Uterus (tissue), 2 donors: Measurements from ENCODE around the gene NECTIN2.
"Not testable (repeated sequence)": the region's sequence is repeated elsewhere in the genome, so short reads cannot be mapped to it uniquely, and the experiment has no call there.

Source experiments
- CTCF ChIP-seq, 4 experiments: fragments of 200-600 bp in 2 of 4; fragments of 450-650 bp in 2 of 4; sonication (generic) in 2 of 4; IDR thresholded peaks; one replicate each; pipeline ENCODE4 v1.5.1; 2016 to 2019; ENCODE audit warnings: antibody characterized with exemption in 4 of 4, mild to moderate bottlenecking in 2 of 4, moderate library complexity in 1 of 4
- POLR2A ChIP-seq, 2 donors: fragments of 450-650 bp; IDR thresholded peaks; one replicate each; pipeline ENCODE4 v1.6.1; 2016; ENCODE audit warnings: antibody characterized with exemption in 2 of 2, mild to moderate bottlenecking in 1 of 2, moderate library complexity in 1 of 2

GRCh38 chr19:44926245-44927077 is 80.4 kb downstream of the NECTIN2 start:
- not testable (repeated sequence) for TF ChIP-seq CTCF, POLR2A (IDR thresholded peaks at IDR 0.05)
